ENCODE results near the gene SLC6A9.
A peak's percentile ranks its signal among the peaks of the same experiment; 100 is the strongest.

SLC6A9 gene

GRCh38 chr1:44029260-44029910 lies 1.9 kb downstream of the SLC6A9 start:
- DNase-seq (ENCODE audit: low read depth), result no peak

GRCh38 chr1:44027320-44027719 lies 3.9 kb downstream of the SLC6A9 start:
- no peak for DNase-seq (ENCODE audit: low read depth)

DNA sequence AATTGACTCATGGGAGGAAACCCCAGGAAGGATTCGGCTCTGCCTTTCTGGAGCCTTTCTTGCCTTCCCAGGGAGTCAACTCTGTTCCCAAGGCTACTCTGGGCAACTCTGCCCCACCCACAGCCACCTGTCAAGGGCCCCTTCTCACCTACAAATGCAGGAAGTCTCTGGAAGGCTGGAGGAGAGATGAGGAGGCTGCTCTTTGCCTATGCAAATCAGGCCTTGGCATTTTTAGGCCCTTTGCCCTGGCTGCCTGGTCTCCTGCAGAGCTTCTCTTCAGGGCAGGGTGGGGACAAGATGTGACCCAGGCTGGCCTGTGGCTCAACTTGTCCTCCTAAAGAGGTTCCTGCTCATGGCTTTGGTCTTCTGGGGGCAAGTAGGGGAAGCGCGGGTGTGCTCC lies 5.4 kb downstream of the SLC6A9 start:
- no peak for DNase-seq (ENCODE audit: low read depth)

DNA sequence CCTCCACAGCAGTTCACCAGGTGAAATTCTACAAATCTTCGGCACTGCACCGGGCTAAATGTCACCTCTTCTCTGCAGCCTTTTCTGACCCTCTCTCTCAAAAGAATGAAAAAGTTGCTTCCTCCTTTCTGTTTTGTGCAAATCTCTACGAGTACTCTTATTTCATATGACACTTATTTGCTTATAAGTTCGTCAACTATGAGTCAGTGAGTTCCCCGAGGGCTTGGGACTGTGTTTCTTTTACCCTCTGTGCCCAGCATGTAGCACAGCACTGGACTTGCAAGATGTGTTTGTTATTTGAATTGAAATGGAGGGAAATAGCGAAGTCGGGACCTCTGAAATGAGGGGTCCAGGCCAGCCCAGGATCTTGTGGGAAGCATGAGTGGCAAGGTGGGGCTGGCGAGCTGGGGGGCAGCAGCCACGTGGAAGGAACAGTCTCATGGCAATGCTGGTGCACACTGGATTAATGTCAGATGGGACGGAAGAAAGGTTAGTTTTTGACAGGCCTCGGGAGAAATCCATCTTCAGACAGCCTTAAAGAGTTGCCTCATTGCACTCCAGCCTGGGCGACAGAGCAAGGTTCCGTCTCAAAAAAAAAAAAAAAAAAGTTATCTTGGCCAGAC lies 6.2 kb downstream of the SLC6A9 start:
- peak; percentile 61 for DNase-seq (ENCODE audit: low read depth)

DNA sequence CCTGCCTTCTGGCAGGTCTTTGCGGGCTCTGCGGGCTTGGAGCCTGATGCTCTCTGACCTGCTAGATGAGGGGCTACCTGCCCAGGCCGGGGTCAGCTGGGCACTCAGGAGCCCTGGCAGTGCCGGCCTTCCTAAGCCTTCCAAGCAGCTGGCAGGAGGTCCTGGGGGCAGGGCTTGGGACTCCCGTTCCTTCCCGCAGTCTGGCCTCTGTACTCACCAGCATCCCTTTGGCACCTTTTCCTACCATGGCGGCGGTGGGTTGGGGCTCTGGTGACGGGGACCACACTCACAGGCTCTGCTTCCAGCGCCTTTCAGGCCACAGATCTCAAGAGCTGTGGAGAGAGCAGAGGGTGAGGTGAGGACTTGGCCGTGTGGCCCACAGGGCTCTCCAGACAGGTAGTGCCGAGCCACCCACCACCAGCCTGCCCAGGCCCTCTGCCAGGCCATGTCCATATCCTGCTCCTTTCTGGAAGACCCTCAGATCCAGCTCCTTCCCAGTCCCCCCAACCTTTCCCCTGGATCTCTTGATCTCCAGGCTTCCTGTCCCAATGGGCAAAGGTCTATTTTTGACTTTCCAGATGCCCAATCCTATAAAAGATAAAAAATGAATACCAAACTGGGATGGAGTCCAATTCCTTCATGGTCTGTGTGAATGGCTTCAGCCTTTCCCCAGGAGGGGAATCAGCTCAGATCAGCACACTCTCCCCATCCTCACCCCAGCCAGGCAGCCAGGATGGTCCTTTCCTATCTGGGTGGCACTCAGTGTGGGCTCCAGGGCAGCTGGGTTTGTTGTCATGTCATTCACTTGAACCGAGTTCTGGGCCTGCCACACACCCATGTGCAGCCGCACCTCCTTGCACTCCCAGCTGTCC lies 7.0 kb downstream of the SLC6A9 start:
- no peak for DNase-seq (ENCODE audit: low read depth)

GRCh38 chr1:44021581-44022321 lies 9.5 kb downstream of the SLC6A9 start:
- DNase-seq (ENCODE audit: low read depth), result no peak

DNA sequence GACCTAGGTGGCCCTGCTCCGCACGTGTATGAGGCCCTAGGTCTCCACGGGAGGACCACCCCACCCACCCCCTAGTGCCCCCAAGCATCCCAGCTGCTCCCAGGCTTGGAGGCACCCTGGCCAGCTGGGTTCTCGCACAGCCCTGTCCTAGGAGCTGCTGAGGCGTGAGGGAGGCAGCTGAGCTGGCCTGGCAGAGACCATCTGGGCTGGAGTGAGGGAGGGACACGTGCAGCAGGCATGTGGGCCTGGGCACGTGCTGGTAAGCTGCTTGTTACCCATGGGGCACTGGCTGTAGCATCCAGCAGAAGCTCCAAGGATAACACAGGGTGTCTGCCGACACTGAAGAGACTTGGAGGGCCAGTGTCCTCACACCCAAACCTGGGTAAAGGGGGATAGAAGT lies 10.1 kb downstream of the SLC6A9 start:
- no peak for DNase-seq (ENCODE audit: low read depth)

DNA sequence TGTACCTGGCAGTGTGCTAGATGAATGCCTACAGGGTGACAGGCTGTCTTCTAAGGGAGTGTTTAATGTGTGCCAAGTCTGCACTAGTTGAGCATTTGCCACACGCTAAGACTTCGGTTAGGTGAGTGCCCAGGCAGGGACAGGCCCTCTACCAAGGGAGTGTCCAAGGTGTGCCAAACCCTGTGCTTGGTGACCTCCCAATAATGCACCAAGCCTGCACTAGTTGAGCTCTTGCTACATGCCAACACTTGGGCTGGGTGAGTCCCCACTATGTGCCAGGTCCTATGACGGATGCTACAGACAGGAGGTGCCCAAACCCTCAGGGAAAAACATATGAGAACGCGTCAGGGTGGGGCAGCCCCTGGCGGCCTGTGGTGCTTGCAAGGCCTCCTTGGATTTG lies 10.8 kb downstream of the SLC6A9 start:
- no peak for DNase-seq (ENCODE audit: low read depth)

- DNase-seq (ENCODE audit: low read depth), result no peak
Measured at GRCh38 chr1:44019466-44019948, 11.8 kb downstream of the SLC6A9 start.

GRCh38 chr1:44016890-44017400 lies 14.3 kb downstream of the SLC6A9 start:
- no peak for DNase-seq (ENCODE audit: low read depth)

- DNase-seq (ENCODE audit: low read depth), result no peak
Measured at GRCh38 chr1:44016041-44016889, 15.0 kb downstream of the SLC6A9 start.

DNA sequence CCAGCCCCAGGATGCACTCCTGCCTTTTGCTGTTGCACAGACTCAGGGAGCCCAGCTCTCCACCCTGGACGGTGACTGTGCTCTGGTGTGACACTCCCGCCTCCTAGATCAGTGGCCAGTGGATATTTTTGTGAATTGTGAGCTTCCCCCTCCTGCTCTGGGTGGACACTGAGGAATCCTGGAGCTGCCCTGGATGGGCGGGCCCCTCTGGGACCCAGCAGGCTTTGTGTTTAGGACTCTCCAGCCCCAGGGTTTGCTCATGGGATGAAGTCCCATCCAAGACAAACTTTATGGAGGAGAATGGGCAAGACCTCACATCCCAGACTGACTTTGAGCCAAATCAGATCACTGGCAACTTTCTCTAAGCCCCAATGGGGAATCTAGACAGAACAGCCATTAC lies 16.1 kb downstream of the SLC6A9 start:
- peak; percentile 14 for DNase-seq (ENCODE audit: low read depth)

GRCh38 chr1:44014365-44015104 lies 16.7 kb downstream of the SLC6A9 start:
- no peak for DNase-seq (ENCODE audit: low read depth)

GRCh38 chr1:44013949-44014348 lies 17.3 kb downstream of the SLC6A9 start:
- DNase-seq (ENCODE audit: low read depth), result no peak

GRCh38 chr1:44012941-44013609 lies 18.2 kb downstream of the SLC6A9 start:
- no peak for DNase-seq (ENCODE audit: low read depth)

DNA sequence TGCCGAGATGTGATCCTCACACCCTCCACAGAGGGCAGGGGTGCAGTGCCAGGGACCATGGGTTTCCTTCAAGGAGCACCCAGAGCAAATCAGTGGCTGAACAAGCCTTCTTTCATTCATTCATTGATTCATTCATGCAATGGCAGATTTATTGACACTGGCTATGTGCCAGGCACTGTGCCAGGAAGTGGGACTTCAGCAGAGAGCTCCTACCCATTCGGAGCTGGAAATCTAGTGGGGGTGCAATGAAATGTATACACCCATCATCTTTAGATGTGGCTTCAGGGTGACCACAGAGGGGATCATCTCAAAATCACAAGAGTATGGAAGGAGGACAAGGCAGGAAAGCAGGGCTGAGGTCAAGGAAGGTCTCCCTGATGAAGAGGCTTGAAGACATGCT lies 18.9 kb downstream of the SLC6A9 start:
- peak; percentile 20 for DNase-seq (ENCODE audit: low read depth)

DNA sequence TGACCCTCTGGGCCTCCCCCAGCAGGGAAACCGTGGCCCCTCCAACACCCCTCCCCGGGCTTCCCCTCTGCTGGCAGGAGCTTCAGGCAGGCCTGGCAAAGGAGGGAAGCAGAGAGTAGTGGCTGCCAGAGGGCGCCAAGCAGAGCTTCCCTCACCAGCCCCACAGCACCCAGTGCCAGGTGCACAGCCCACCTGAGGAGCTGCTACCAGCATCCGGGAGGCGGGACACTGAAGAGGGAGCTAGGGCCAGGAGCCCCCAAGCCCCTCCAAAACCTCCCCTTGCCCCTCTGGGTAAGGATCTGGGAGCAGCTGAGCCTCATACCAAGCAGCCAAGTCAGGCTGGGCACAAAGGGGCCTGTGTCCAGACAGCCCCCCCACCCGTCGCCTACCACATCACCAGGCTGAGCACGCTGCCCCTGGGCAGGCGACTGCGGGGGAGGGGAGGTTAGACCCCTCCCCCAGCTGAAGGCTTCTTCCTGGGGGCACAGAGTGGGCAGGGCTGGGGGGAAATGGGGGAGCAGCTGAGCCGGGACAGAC lies 20.3 kb downstream of the SLC6A9 start:
- DNase-seq (ENCODE audit: low read depth), result no peak

DNA sequence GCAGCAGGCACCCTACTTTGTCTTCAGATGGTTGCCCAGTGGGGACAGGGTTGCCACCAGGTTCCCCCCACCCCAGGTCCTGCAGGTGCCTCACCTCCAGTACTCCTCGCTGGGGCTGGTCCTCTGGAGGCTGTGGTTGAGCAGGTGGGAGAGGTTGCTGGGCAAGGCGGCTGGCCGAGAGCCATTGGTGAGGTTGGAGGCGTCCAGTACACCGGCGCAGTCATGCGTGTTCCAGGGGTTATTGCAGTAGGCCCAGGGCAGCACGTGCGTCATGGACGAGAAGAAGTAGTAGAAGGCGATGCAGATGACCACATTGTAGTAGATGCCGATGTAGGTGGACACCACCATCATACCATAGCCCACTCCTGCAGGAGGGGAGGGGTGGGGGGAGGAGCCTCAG lies 23.0 kb downstream of the SLC6A9 start:
- DNase-seq (ENCODE audit: low read depth), result no peak

DNA sequence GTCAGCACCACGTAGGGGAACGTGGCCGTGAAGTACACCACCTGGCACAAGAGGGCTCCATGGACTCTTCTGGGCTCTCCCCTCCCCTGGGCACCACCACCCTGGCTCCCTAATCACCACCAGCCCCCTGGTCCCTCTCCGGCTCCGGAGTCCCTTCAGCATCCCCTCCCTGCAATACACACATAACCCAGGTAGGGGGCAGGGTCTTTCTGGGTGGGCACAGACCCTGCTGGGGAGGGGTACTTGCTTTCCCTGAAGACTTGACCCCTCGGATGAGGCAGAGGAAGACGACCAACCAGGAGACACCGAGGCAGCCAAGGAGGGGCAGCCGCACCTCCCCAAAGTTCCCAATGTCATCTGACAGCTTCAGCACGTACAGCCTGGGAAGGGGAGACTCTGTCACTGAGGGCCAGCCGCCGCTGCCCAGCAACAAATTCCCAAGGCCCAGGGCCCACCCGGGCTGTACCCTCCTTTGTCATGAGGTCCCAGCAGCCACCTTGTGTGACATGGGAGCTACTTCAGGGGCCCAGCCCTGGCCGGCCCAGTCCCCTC lies 28.6 kb downstream of the SLC6A9 start:
- no peak for DNase-seq (ENCODE audit: low read depth)
